ENCODE data around the gene ZGPAT.
"Not testable (repeated sequence)": the region's sequence is repeated elsewhere in the genome, so short reads cannot be mapped to it uniquely, and the experiment has no call there.

ZGPAT gene, protein sequence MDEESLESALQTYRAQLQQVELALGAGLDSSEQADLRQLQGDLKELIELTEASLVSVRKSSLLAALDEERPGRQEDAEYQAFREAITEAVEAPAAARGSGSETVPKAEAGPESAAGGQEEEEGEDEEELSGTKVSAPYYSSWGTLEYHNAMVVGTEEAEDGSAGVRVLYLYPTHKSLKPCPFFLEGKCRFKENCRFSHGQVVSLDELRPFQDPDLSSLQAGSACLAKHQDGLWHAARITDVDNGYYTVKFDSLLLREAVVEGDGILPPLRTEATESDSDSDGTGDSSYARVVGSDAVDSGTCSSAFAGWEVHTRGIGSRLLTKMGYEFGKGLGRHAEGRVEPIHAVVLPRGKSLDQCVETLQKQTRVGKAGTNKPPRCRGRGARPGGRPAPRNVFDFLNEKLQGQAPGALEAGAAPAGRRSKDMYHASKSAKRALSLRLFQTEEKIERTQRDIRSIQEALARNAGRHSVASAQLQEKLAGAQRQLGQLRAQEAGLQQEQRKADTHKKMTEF
- total RNA-seq, result 15.0 to 16.5 reads per million in 2 donors

DNA sequence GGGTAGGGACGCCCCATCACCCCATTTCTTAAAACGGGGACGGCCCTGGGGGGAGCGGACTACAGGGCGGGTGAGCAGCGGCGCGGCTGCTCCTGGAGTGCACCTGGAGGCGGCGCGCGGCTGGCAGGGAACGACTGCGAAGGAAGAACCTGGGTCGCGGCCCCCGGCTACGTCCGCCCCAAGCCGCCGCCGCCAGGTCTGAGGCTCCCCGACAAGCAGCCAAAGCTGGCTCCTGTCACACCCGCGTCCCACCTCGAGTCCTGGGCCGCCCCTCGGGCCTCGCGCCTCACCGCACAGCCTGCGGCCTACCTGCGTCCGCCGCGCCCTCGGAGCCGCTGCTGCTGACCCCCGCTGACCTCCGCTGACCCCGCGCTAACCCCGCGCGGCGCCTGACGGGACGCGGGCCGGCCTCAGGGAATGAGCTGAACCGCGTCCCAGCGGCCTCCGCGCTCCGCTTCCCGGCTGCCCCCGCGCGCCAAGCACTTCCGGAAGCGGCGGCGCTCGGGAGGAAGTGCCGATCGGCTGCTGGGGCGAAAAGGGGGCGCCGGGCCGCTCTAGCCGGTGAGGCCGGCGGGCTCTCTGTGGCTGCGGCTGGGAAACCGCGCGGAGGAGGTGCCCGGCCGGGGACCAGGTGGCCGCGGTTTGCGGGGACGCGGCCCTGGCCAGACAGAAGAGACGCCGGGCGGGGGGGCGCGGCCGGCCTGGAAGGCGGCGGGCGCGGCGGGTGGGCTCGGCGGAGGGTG lies at the start of gene ZGPAT, which contains the start of gene ARFRP1:
TSS of gene ZGPAT (plus strand) at position 482 of the 743 bp plus-strand sequence. CDS start 542 bp downstream, outside the sequence.
TSS of gene ARFRP1 (minus strand) at position 419 of the 743 bp plus-strand sequence. CDS start 885 bp downstream, outside the sequence.
- peak; percentile 80 for DNase-seq

DNA sequence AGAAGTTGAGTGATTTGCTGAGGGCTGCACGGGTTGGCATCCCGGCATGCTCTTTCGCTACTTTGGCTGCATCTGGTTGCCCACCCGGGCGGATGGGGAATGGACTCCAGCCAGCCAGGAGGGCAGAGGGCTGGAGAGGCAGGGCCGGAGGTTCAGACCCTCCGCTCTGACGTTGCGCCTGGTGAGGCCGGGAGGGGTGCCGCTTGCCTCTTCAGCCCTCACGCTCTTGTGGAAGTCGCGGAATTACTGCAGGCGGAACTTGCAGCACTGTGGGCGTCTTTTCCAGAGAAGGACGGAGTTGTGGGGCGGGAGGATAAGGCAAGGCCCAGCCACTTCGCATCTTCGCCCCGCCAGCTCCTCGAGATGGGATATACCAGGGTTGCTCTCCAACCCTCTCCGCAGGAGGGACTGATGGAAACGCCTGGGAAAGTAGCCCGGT lies 49.1 kb upstream of the ZGPAT start:
- no peak for DNase-seq

DNA sequence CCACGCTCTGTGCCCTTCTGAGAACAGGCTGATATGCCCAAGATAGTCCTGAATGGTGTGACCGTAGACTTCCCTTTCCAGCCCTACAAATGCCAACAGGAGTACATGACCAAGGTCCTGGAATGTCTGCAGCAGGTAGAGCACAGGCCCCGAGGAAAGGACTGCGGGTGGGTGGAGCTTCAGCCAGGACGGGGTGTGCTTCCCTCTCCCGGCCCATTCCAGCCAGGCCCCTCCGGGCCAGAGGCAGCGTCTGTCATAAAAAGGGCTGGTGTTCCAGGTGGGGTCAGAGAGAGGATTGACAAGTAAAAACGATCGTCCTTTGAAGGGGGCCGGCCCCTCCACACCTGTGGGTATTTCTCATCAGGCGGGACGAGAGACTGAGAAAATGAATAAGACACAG lies 48.5 kb upstream of the ZGPAT start:
- DNase-seq, result no peak

DNA sequence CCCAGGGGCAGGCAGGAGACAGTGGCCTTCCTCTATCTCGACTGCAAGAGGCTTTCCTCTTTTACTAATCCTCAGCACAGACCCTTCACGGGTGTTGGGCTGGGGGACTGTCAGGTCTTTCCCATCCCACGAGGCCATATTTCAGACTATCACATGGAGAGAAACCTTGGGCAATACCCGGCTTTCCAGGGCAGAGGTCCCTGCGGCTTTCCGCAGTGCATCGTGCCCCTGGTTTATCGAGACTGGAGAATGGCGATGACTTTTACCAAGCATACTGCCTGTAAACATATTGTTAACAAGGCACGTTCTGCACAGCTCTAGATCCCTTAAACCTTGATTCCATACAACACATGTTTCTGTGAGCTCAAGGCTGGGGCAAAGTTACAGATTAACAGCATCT lies 47.7 kb upstream of the ZGPAT start:
- not testable (repeated sequence) for DNase-seq

DNA sequence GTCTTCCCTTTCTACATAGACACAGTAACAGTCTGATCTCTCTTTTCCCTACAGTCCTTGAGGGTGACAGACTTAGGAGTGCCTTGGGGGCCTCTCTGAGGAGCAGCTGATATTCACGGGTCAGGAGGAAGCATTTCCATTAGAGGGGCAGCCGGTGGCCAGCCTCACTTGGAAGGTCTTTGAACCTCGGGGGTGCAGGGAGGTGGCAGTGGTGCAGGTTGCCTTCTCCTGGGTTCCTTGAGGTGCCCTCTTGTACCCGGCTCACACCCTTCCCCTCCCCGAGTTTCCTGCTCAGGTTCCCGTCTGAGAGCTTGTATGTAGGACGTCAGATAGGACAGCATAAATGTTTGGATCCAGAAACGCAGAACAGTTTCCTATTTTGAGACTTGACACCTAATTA lies 47.2 kb upstream of the ZGPAT start:
- DNase-seq, result no peak

DNA sequence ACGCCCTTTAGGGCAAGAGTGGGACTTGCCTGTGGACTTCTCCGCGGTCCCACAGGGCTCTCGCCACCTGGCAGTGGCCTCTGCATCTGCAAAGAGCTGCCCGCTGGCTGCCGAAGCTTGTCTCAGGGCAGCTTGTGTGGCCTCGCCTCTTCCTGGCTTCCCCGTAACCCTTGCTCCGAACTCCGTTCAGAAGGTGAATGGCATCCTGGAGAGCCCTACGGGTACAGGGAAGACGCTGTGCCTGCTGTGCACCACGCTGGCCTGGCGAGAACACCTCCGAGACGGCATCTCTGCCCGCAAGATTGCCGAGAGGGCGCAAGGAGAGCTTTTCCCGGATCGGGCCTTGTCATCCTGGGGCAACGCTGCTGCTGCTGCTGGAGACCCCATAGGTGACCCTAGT lies 46.7 kb upstream of the ZGPAT start:
- no peak for DNase-seq

DNA sequence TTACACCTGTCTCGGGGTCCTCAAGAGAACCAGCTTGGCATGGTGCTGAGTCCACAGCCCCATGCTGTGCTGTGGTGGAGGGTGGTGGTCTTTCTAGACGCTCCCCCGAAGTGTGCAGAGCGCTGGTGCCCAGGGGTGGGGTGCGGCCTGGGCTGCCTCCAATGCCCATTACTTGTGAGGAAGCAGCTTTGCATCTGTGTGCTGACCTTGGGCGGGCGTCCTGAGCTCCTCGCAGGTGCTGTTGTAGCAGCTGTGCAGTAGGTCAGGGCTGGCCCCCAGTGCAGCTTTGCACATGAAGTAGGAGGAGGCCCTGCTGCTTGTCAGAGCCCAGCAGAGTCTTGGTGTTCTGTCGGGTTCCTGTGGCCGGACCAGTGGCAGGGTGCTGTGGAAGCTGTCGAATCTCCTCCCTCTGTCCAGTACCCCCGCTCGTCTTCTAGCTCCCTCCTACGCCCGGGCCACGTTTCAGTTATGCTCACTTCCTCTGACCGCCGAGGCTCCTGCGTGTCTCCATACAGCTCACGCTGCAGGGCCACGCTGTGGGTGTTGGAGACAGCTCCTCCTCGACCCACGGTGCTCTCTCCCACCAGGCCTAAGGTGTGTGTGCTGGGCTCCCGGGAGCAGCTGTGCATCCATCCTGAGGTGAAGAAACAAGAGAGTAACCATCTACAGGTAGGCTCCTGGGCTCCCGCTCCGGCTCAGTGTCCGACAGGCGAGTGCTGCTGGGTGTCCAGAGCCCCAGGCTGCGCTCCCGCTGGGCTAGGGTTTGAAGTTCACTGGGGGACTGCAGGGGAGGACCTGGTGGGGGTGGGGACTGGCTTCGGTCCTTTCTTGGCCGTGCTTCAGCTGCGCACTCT lies 45.7 kb upstream of the ZGPAT start:
- no peak for DNase-seq

DNA sequence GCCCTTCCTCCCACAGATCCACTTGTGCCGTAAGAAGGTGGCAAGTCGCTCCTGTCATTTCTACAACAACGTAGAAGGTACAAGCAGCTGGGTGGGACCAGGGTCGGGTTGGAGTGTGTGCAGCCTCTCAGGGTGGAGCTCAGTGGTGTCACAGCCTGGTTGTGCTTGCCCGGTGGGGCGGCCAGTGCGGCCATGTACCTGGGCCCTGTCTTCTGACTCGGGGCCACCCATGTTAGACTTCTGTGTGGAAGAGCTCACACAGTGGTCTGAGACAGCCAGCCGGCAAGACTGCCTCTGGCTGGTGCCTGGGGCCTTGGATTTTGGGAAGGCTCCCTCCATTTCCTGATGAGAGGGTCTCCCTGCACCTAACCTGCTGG lies 45.0 kb upstream of the ZGPAT start:
- DNase-seq, result no peak

DNA sequence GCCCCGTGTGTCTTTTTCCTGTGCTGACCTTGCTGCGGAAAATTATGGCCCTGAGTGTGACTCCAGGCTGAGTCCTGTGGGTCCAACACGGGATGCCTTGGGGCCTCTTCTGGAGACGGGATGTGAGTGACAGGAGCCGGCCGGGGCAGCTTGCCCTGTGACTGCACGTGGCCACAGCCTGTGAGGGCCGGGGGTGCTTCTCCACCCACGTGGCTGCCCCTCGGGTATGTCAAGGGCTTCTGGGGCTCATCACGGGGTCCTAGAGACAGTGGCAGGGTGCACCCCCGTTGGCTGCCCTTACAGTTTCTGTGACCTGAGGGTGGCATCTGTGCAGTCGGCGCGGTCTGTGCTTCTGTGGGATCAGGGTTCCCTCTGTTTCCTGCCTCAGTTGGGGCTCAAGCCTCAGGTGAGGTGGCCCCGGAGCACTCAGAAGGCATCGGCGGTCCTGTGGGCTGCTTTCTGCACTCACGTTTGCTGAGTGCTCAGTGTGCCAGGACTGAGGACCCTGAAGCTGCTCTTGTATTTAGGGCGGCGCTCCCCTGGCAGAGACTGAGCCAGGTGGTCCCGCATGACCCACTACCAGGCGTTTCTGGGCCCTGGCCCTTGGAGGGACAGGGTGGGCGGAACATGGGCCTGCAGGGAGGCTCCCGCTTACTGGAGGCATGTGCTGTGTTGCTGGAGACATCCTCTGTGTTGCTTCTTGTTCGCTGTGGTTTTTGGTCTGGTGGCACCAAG lies 44.3 kb upstream of the ZGPAT start:
- no peak for DNase-seq

DNA sequence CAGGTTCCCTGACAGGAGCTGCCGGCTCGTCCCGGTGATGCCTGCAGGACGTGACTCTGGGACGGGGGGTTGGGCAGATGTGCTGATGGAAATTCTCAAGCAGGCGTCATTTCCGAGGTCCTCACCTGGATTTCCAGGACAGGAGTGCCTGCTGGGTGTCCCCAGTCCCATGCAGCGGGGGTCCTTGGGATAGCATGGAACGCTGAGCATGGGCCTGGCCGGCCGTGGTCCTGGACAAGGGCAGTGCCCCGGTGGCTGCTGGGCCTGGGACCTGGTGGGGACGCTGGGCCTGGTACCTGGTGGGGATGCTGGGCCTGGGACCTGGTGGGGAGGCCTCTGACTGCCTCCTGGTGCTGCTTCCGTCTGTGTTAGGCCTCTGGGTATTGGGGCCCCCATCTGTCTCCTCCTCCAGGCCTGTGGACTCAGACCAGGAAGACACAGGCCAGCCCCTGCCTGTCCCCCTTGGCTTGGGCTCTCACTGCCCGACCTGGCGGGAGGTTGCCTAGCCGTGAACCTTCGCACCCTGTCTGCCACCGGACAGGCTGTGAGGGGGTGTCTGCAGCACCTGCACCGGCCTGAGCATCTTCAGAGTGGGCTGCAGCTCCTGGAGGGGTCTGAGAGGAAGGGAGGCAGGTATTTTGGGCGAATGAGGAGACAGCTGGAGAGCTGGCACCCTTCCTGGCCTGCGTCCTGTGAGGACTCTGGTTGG lies 43.5 kb upstream of the ZGPAT start:
- no peak for DNase-seq

DNA sequence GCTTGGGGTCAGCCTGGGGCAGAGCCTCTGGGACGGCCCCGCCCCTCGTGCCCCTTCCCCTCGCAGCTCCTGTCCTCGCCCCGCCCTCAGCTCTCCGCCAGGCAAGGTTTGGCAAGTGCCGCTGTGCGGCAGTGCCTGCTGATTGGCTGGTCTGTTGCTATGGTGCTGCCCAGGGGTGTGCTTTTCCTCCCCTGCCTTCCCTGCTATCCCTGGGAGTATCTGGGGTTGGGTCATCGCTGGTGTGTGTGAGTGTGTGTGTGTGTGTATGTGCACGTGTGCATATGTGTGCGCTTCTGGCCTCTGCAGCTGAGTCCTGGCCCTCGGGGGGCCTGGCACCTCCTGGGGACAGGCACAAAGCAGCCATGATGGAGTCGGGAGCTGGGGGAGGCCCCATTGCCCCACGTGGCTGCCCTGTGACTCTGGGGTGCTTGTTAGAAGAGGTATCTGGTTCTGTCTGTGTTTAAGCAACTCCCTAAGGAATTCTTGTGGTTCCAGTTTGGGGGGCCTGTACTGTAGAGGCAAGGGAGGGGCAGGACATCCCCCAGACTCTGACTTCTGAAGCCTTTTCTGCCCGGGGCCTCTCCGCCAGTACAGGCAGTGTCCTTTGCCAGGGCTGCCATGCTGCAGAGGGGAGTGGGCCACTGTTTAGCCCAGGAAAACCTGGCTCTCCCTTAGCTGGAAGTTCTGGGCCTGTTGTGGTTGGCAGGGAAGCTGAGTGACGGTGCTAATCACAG lies 42.8 kb upstream of the ZGPAT start:
- DNase-seq, result no peak

DNA sequence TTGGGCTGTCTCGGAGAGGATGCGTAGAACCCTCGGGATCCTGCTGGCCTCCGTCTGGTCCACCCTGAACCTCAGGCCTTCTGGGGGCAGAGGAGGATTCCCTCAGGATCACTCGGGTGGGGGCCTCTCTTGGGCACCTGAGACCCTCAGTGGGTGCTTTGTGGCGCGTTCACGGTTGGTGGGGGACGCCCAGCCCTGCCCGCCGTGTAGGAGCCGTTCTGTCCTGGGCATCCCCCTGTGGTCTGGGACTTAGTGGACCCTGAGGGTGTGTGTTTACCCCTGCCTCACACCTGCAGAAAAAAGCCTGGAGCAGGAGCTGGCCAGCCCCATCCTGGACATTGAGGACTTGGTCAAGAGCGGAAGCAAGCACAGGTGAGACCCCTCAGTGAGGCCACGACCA lies 42.1 kb upstream of the ZGPAT start:
- DNase-seq, result no peak

DNA sequence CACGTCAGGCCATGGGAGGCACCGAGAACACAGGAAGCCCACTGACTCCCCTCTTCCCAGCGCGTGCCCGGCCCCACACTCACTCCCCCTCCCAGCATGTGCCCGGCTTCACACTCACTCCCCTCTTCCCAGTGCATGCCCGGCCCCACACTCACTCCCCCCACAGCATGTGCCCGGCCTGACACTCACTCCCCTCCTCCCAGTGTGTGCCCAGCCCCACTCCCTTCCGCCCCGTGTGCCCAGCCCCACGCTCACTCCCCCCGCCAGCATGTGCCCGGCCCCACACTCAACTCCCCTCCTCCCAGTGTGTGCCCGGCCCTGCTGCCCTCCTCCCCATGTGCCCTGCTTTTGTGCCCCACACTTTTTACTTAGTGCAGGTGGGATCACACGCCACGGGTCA lies 40.0 kb upstream of the ZGPAT start:
- DNase-seq, result no peak

DNA sequence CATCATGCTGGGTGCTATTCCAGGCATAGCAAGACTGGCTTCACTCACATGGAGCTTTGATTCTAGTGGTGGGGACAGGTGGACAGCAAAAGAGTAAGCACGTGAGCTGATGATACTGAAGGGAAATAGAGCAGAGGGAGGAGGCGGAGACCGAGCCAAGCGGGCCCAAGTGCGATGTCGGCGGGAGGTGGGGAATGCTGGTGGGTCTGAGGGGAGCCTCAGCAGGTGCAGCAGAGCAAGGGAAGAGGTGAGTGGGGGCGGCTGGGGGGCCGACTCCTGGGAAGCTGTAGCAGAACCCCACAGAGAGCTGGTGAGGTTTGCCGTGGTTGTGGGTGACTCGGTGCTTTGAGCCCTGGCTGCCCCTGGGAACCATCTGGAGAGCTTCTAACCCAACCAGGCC lies 39.5 kb upstream of the ZGPAT start:
- DNase-seq, result no peak

DNA sequence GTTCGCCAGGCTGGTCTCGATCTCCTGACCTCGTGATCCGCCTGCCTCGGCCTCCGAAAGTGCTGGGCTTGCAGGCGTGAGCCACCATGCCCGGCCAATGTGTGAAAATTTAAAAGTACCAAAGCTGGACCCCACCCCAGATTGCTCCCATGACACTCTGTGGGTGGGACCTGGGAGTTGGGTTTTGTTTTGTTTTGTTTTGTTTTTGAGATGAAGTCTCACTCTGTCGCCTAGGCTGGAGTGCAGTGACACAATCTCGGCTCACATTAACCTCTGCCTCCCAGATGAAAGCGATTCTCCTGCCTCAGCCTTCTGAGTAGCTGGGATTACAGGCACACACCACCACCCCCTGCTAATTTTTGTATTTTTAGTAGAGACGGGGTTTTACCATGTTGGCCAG lies 36.1 kb upstream of the ZGPAT start:
- DNase-seq, result not testable (repeated sequence)

DNA sequence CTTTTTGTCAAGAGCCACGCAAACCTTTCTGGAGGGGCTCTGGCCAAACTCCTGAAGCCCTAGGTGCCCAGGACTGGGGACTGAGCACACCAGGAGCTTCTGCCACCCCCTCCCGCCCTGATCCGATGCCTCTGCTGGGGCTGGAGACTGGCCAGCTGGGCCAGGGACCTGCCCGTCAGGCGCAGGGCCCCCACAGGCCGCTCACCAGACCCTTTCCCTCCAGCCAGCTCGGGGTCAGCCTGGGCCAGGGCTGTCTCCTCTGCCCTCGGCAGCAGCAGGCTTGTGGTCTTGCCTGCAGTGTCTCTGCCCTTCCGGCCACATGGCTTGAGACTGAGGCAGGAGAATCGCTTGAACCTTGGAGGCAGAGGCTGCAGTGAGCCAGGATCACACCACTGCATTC lies 35.2 kb upstream of the ZGPAT start:
- no peak for DNase-seq

DNA sequence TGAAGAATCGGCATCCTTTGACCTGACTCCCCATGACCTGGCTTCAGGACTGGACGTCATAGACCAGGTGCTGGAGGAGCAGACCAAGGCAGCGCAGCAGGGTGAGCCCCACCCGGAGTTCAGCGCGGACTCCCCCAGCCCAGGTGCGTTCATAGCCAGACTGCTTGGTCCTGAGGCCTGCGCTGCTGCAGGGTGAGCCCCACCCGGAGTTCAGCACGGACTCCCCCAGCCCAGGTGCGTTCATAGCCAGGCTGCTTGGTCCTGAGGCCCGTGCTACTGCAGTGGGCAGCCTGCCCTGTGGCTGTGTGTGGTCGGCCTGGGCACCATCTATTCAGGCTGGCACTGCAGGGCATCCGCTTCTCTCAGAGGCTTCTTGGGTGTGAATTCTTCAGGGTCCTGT lies 33.9 kb upstream of the ZGPAT start:
- no peak for DNase-seq

DNA sequence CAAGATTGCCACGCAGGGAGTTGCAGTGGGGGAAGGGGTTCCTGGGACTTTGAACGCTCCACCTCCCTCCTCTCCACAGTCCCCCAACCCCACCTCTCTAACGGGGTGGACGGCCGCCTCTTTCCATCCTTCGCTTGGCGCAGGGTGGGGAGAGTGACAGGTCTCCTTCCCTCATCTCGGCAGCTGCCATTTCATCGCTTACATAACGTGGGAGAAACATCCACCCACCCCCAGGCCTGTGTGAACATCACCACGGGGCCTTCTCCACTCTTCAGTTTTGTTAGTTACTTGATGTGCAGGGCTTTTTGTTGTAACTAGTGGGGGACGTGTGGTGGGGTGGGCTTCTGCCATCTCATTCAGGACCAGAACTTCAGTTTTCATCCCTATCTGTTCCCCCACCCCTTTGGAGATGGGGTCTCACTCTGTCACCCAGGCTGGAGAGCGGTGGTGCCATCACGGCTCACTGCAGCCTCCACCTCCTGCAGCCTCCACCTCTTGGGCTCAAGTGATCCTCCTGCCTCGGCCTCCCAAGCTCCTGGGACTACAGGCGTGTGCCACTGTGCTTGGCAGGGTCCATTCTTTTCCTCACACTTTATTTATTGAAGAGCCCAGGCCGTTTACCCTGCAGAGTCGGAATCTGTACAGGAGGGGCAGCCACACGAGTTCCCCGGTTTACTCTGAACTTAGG lies 32.0 kb upstream of the ZGPAT start:
- no peak for DNase-seq

DNA sequence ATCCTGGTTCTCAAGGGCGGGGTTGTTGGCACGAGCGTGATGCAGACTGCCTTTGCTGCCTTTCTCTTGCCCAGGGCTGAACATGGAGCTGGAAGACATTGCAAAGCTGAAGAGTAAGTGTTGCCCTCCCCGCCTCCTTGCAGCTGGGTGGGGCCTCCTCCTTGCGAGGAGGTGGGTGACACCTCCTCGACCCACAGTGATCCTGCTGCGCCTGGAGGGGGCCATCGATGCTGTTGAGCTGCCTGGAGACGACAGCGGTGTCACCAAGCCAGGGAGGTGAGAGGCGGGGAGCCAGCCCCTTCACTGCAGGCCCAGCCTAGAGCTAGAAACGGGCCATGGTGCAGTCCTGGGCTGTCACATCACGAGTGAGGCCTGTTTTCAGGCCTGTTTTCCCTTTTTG lies 29.8 kb upstream of the ZGPAT start:
- no peak for DNase-seq
